K562 (cell line): Measurements from ENCODE around the gene SLC26A8. TPM values are rescaled to one million over a fixed set of nuclear protein-coding genes. Genes with fewer than 3 reads are reported as not detected.

Experiments used
- BDP1 ChIP-seq: IDR thresholded peaks from 3 replicates; pipeline ENCODE4 v1.6.1; 2011; ENCODE audit not compliant: insufficient read length, insufficient read depth
- CHD4 ChIP-seq: fragments of 200-600 bp; sonication (generic); IDR thresholded peaks from 3 replicates; pipeline ENCODE4 v1.6.1; 2012; ENCODE audit warnings: low read depth, mild to moderate bottlenecking, mixed read lengths, low read length, inconsistent platforms; ENCODE audit not compliant: insufficient read depth, insufficient replicate concordance, poor library complexity, severe bottlenecking
- CREM ChIP-seq: IDR thresholded peaks from 2 replicates; pipeline ENCODE4 v1.6.1; 2014; ENCODE audit warnings: antibody characterized with exemption, low read depth
- ETV5 ChIP-seq: sonication (generic); formaldehyde crosslinking; IDR thresholded peaks from 2 replicates; pipeline ENCODE4 v1.4.0; 2020; ENCODE audit warnings: low read depth, mild to moderate bottlenecking, missing genetic modification reagents
- FOSL1 ChIP-seq: fragments of 200-800 bp; sonication (Bioruptor generic); conservative IDR thresholded peaks from 2 replicates; pipeline ENCODE4 v1.6.1; 2016; ENCODE audit warnings: missing genetic modification characterization, missing compliant biosample characterization
- HIVEP1 ChIP-seq: fragments of 250-450 bp; sonication (Bioruptor Pico); IDR thresholded peaks from 2 replicates; pipeline ENCODE4 v1.4.0; 2020; ENCODE audit warnings: mild to moderate bottlenecking
- KAT7 ChIP-seq: sonication (generic); formaldehyde crosslinking; IDR thresholded peaks from 2 replicates; pipeline ENCODE4 v1.8.0; 2022; ENCODE audit warnings: missing genetic modification reagents, mild to moderate bottlenecking, borderline replicate concordance
- KHSRP ChIP-seq: fragments of 450-650 bp; IDR thresholded peaks from 2 replicates; pipeline ENCODE4 v1.6.1; 2017
- LARP7 ChIP-seq: fragments of 450-650 bp; IDR thresholded peaks from 2 replicates; pipeline ENCODE4 v1.6.1; 2016
- MTA2 ChIP-seq: fragments of 450-650 bp; IDR thresholded peaks from 2 replicates; pipeline ENCODE4 v1.6.1; 2016; ENCODE audit warnings: low read depth
- NCOA2 ChIP-seq, 2 experiments: fragments of 450-650 bp; IDR thresholded peaks; 2 replicates each; pipeline ENCODE4 v1.6.1; 2018; ENCODE audit warnings: mild to moderate bottlenecking in 2 of 2, moderate library complexity in 1 of 2; ENCODE audit not compliant: partially characterized antibody in 2 of 2
- NCOA4 ChIP-seq: fragments of 450-650 bp; IDR thresholded peaks from 2 replicates; pipeline ENCODE4 v1.6.1; 2018; ENCODE audit warnings: mild to moderate bottlenecking; ENCODE audit not compliant: partially characterized antibody
- NKRF ChIP-seq: fragments of 450-650 bp; IDR thresholded peaks from 2 replicates; pipeline ENCODE4 v1.6.1; 2016; ENCODE audit warnings: borderline replicate concordance
- NR2C1 ChIP-seq, 2 experiments: fragments of 450-650 bp; IDR thresholded peaks; 2 replicates each; pipeline ENCODE4 v1.6.1; 2017; ENCODE audit warnings: mild to moderate bottlenecking in 2 of 2, antibody characterized with exemption in 1 of 2, inconsistent platforms in 1 of 2, missing compliant biosample characterization in 1 of 2, missing genetic modification characterization in 1 of 2
- SETDB1 ChIP-seq: IDR thresholded peaks from one replicate; pipeline ENCODE4 v1.6.1; 2012; ENCODE audit warnings: low read length, control low read depth, inconsistent platforms
- SMC3 ChIP-seq: conservative IDR thresholded peaks from 2 replicates; pipeline ENCODE4 v1.6.1; 2011; ENCODE audit warnings: low read depth, low read length, improper control_type of control experiment; ENCODE audit not compliant: insufficient read depth
- SRSF3 ChIP-seq: fragments of 200-400 bp; formaldehyde crosslinking; IDR thresholded peaks from 2 replicates; pipeline ENCODE4 v1.6.1; 2016; ENCODE audit warnings: mild to moderate bottlenecking, low read length, moderate library complexity; ENCODE audit not compliant: insufficient read depth
- SRSF7 ChIP-seq: fragments of 200-400 bp; formaldehyde crosslinking; optimal IDR thresholded peaks from 2 replicates; pipeline ENCODE3; 2017; ENCODE audit warnings: mild to moderate bottlenecking, low read depth, low read length
- ZNF584 ChIP-seq: fragments of 200-800 bp; sonication (Bioruptor generic); IDR thresholded peaks from 2 replicates; pipeline ENCODE4 v1.6.1; 2016; ENCODE audit warnings: low read depth, mild to moderate bottlenecking, missing genetic modification characterization, missing compliant biosample characterization
- ZNF717 ChIP-seq: fragments of 250-450 bp; sonication (Bioruptor Pico); IDR thresholded peaks from 2 replicates; pipeline ENCODE4 v1.5.0; 2021
- polyA plus RNA-seq, 8 experiments: library from polyadenylated mRNA; depleted of rRNA in 4 of 8; stranded (reverse) in 5 of 8; unstranded in 3 of 8; fragments of >200 nt; fragmentation: Nextera tagmentation in 2 of 8; fragmentation: Illumina TruSeq in 1 of 8; extraction: Ambion mirVana in 2 of 8; extraction: Trizol in 1 of 8; gene quantifications; 2 replicates each; pipeline versions ENCODE4 v1.2.1 to v1.2.3, GENCODE V29; 2011 to 2014; ENCODE audit warnings: inconsistent platforms in 1 of 8, missing spikeins in 1 of 8
- total RNA-seq, 7 experiments: library from RNA; depleted of rRNA in 6 of 7; stranded (reverse); fragments of >200 nt in 6 of 7; fragmentation: Illumina TruSeq in 2 of 7; extraction: Trizol in 2 of 7; gene quantifications; 2 replicates each; pipeline versions ENCODE4 v1.2.1 to v1.2.3, GENCODE V29; 2011 to 2021; ENCODE audit warnings: low replicate concordance in 1 of 7
- TF ChIP-seq, protein P1 (sequence below): fragments of 250-450 bp; sonication (Bioruptor Pico); IDR thresholded peaks from 2 replicates; pipeline ENCODE4 v1.4.0; 2020
- TF ChIP-seq, protein P2 (sequence below): sonication (generic); formaldehyde crosslinking; IDR thresholded peaks from 2 replicates; pipeline ENCODE4 v1.5.0; 2020; ENCODE audit warnings: missing genetic modification reagents

The SLC26A8 gene
- total and polyA plus RNA-seq, 9 of the 15 experiments (the other 6 are each of a cell fraction or from before 2014, with no cell fraction given): not detected

GRCh38 chr6:36025260-36025931 lies 955 bp upstream of the SLC26A8 start (continued):
- TF ChIP-seq, protein P1, sequence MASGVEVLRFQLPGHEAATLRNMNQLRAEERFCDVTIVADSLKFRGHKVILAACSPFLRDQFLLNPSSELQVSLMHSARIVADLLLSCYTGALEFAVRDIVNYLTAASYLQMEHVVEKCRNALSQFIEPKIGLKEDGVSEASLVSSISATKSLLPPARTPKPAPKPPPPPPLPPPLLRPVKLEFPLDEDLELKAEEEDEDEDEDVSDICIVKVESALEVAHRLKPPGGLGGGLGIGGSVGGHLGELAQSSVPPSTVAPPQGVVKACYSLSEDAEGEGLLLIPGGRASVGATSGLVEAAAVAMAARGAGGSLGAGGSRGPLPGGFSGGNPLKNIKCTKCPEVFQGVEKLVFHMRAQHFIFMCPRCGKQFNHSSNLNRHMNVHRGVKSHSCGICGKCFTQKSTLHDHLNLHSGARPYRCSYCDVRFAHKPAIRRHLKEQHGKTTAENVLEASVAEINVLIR (CRISPR knock-in tag): no peak
- no peak for TF ChIP-seq KAT7 (CRISPR knock-in tag)
- TF ChIP-seq SETDB1: no peak
- no peak for TF ChIP-seq CREM
- peak; percentile 95 for TF ChIP-seq FOSL1 (tag)
- TF ChIP-seq ETV5 (CRISPR knock-in tag): no peak
- TF ChIP-seq SRSF7: no peak
- TF ChIP-seq SRSF3: no peak
- no peak for TF ChIP-seq NKRF
- peak; percentile 60; the same call in 1 of the 2 replicates for TF ChIP-seq KHSRP
- TF ChIP-seq, protein P2, sequence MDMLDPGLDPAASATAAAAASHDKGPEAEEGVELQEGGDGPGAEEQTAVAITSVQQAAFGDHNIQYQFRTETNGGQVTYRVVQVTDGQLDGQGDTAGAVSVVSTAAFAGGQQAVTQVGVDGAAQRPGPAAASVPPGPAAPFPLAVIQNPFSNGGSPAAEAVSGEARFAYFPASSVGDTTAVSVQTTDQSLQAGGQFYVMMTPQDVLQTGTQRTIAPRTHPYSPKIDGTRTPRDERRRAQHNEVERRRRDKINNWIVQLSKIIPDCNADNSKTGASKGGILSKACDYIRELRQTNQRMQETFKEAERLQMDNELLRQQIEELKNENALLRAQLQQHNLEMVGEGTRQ (CRISPR knock-in tag): no peak
- TF ChIP-seq ZNF717 (CRISPR knock-in tag): no peak
- TF ChIP-seq HIVEP1: no peak
- TF ChIP-seq SMC3: no peak
- TF ChIP-seq NR2C1 (IDR thresholded peaks at IDR 0.05): no peak
- no peak for TF ChIP-seq NR2C1 (tag; IDR thresholded peaks at IDR 0.05)
- TF ChIP-seq NCOA4: no peak
- TF ChIP-seq LARP7: no peak
- TF ChIP-seq ZNF584 (CRISPR knock-in tag): no peak
- peak; percentile 91 for TF ChIP-seq MTA2
- no peak for TF ChIP-seq NCOA2 (IDR thresholded peaks at IDR 0.05; ENCODE audit: partially characterized antibody in 2 of 2)
- TF ChIP-seq BDP1: no peak
- TF ChIP-seq CHD4: no peak
